Prostate gland (tissue), 2 donors: ENCODE data around the gene VEPH1.

Experiments
- POLR2A ChIP-seq: fragments of 450-650 bp; IDR thresholded peaks from one replicate; pipeline ENCODE4 v1.6.1; 2016; ENCODE audit warnings: antibody characterized with exemption, mild to moderate bottlenecking
- TF ChIP-seq, protein P1 (sequence below), 4 experiments: fragments of 200-600 bp in 2 of 4; fragments of 450-650 bp in 2 of 4; sonication (generic) in 2 of 4; IDR thresholded peaks; 1 replicate in 3 of 4; 2 replicates in 1 of 4; pipeline ENCODE4 v1.5.1; 2016 to 2019; ENCODE audit warnings: antibody characterized with exemption in 4 of 4, mild to moderate bottlenecking in 2 of 4, moderate library complexity in 2 of 4

DNA sequence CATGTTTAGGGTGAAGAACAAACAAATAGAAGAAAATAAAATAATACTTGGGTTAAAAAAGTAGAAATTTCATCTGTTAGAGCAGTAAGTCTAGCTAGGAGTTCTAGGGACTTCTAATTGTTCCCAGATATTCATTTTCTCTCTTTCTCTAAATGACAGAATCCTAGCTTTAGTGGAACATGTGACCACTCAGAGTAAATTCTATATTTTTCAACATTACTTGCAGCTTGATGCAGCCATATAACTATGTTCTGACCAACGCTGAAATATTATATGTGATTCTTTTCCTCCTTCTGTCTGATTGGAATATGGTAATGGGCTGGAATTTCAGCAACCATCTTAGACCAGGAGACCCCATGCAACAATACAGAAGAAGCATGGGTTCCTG is 58.4 kb downstream of the VEPH1 start:
- TF ChIP-seq POLR2A: no peak
- TF ChIP-seq, protein P1, sequence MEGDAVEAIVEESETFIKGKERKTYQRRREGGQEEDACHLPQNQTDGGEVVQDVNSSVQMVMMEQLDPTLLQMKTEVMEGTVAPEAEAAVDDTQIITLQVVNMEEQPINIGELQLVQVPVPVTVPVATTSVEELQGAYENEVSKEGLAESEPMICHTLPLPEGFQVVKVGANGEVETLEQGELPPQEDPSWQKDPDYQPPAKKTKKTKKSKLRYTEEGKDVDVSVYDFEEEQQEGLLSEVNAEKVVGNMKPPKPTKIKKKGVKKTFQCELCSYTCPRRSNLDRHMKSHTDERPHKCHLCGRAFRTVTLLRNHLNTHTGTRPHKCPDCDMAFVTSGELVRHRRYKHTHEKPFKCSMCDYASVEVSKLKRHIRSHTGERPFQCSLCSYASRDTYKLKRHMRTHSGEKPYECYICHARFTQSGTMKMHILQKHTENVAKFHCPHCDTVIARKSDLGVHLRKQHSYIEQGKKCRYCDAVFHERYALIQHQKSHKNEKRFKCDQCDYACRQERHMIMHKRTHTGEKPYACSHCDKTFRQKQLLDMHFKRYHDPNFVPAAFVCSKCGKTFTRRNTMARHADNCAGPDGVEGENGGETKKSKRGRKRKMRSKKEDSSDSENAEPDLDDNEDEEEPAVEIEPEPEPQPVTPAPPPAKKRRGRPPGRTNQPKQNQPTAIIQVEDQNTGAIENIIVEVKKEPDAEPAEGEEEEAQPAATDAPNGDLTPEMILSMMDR (IDR thresholded peaks at IDR 0.05): no peak
